ENCODE measurements around the gene RHOF.
"Not testable (repeated sequence)": the region's sequence is repeated elsewhere in the genome, so short reads cannot be mapped to it uniquely, and the experiment has no call there.

RHOF gene

GRCh38 chr12:121765573-121765972 is 27.9 kb downstream of the RHOF start:
- Mint-ChIP-seq H3K27ac (no peak overlapping the region), H3K36me3 (peaks cover 3% of the 10 kb centered on the region), H3K4me1 (no peaks in the 10 kb centered on the region), H3K4me3 (no peak overlapping the region), H3K27me3 (no peaks in the 10 kb centered on the region), H3K9me3 (no peaks in the 10 kb centered on the region)

GRCh38 chr12:121764808-121765207 is 28.7 kb downstream of the RHOF start:
- Mint-ChIP-seq H3K27me3 (no peaks in the 10 kb centered on the region), H3K27ac (no peak overlapping the region), H3K4me3 (no peak overlapping the region), H3K36me3 (peaks cover 3% of the 10 kb centered on the region), H3K4me1 (no peaks in the 10 kb centered on the region), H3K9me3 (no peaks in the 10 kb centered on the region)

DNA sequence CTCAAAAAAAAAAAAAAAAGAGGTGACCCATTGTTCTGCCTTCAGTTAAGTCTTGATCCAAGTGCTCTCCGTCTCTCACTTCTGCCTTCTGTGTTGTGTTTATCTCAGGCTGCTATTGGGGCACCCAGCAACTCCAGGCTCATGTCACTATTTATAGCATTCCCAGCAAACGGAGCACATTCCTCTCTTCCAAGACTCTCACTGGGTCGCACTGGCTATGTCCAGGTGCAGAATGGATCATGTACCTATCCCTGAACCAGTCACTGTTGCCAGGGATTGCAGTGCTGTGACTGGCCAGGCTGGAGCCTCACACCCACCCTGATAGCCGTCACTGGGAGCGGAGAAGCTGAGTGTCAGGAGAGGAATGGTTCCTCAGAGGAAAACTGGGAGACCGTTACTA is 31.2 kb downstream of the RHOF start:
- Mint-ChIP-seq H3K9me3 (no peaks in the 10 kb centered on the region), H3K27me3 (no peaks in the 10 kb centered on the region), H3K4me1 (no peaks in the 10 kb centered on the region), H3K36me3 (peaks cover 3% of the 10 kb centered on the region), H3K4me3 (no peak overlapping the region), H3K27ac (no peak overlapping the region)

GRCh38 chr12:121758536-121758935 is 35.0 kb downstream of the RHOF start:
- H3K4me1 Mint-ChIP-seq, H3K4me3 Mint-ChIP-seq, H3K27ac Mint-ChIP-seq: not testable (repeated sequence)

DNA sequence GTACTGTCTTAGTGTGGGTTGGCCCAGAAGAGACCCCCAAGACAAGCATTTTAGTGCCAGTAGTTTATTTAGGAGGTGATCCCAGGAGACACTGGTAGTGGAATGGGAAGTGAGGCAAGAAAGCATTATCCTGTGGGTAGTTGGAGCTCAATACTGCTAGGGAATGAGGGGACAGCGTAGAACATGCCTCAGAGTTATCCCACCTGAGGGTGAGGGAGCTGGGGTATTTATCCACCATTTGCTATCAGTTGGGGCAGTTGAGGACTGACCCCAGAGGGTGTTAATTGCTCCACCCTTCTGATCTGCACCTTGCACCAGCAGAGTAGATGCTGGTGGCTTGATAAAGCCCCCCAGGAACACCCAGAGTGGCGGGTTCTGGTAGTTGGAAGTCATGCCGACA is 37.9 kb downstream of the RHOF start:
- Mint-ChIP-seq H3K4me3 (no peak overlapping the region), H3K27ac (no peak overlapping the region), H3K4me1 (peaks cover 9% of the 10 kb centered on the region), H3K27me3 (no peaks in the 10 kb centered on the region), H3K9me3 (no peaks in the 10 kb centered on the region), H3K36me3 (peaks cover 1% of the 10 kb centered on the region)

More at GRCh38 chr12:121758536-121758935, 35.0 kb downstream of the RHOF start:
- not testable (repeated sequence) for H3K36me3 Mint-ChIP-seq, H3K27me3 Mint-ChIP-seq, H3K9me3 Mint-ChIP-seq

- Mint-ChIP-seq H3K27ac (no peak overlapping the region), H3K36me3 (peaks cover 1% of the 10 kb centered on the region), H3K4me1 (peaks cover 9% of the 10 kb centered on the region)
Observed at GRCh38 chr12:121754836-121755235, 38.7 kb downstream of the RHOF start.

DNA sequence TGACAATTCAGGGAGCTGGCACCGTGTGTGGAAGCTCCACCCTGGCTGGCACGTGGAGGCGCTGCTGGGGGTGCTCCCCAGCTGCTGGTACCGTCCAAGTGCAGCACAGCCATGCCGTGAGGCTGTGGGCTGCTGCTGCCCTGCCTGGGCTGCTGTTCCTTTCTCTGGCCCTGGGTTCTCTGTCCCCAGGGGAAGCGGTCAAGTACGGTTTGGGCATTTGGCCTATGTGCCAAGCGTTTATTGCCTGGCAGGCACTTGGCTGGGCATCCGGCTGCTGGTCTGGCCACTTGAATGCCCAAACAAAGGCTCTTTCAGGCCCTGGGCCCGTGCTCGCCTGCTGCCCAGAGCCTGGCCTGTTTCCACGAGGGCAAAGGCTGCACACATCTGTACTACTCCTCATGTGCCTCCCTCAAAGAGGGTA is 39.6 kb downstream of the RHOF start:
- Mint-ChIP-seq H3K4me3 (no peak overlapping the region), H3K36me3 (peaks cover 2% of the 10 kb centered on the region), H3K27me3 (no peaks in the 10 kb centered on the region), H3K27ac (no peak overlapping the region), H3K9me3 (no peaks in the 10 kb centered on the region), H3K4me1 (peaks cover 14% of the 10 kb centered on the region)

More at GRCh38 chr12:121754836-121755235, 38.7 kb downstream of the RHOF start:
- H3K27me3 Mint-ChIP-seq: no peaks in the 10 kb centered on the region
- H3K4me3 Mint-ChIP-seq: no peak overlapping the region
- H3K9me3 Mint-ChIP-seq: no peaks in the 10 kb centered on the region

DNA sequence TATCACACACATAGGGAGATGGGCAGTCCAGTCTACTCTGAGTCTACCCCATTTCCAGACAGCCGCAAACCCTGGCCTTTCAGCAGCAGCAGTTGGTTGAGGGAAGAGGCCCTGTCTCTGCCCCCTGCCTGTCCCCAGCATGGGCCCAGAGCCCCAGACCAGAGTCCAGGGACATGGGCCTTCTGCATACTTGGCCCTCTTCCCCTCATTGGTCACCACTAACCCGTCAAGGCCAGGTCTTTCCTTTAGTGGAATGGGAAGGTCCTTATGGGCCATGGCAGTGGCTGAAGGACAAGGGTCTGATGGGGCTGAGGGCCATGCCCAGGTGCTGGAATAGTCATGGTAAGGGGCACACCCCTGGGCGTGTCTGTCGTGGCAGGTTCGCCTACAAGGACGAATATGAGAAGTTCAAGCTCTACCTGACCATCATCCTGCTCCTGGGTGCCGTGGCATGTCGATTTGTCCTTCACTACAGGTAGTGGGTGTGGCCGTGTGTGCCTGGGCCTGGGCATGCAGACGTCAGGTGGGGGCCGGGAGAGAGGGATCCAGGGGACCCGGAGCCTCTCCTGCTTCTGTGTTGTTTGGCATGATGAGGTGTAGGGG is 41.6 kb downstream of the RHOF start:
- Mint-ChIP-seq H3K4me3 (no peak overlapping the region), H3K27me3 (no peaks in the 10 kb centered on the region), H3K4me1 (peaks cover 18% of the 10 kb centered on the region), H3K27ac (no peak overlapping the region), H3K36me3 (peaks cover 3% of the 10 kb centered on the region), H3K9me3 (no peaks in the 10 kb centered on the region)

- no peaks in the 10 kb centered on the region for H3K9me3 Mint-ChIP-seq
- H3K27me3 Mint-ChIP-seq: no peaks in the 10 kb centered on the region
- peaks cover 10% of the 10 kb centered on the region for H3K4me1 Mint-ChIP-seq
- no peak overlapping the region for H3K27ac Mint-ChIP-seq
- peaks cover 3% of the 10 kb centered on the region for H3K36me3 Mint-ChIP-seq
- no peak overlapping the region for H3K4me3 Mint-ChIP-seq
Observed at GRCh38 chr12:121751034-121751433, 42.5 kb downstream of the RHOF start.

DNA sequence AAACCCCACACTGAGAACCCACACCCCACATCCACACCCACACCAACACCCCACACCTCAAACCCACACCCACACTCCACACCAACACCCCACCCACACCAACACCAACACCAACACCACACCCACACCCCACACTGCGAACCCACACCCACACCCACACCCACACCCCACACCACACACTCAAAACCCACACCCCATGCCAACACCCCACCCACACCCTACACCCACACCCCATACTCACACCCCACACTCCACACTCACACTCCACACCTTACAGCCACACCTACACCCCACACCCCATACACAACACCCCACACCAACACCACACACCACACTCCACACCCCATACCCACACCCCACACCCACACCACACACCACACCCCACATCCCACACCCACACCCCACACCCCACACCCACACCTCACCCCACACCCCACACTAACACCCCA is 43.0 kb downstream of the RHOF start:
- no peaks in the 10 kb centered on the region for H3K9me3 Mint-ChIP-seq
- H3K27me3 Mint-ChIP-seq: no peaks in the 10 kb centered on the region
- H3K4me3 Mint-ChIP-seq: no peak overlapping the region
- H3K4me1 Mint-ChIP-seq: peaks cover 10% of the 10 kb centered on the region
- H3K27ac Mint-ChIP-seq: no peak overlapping the region
- peaks cover 3% of the 10 kb centered on the region for H3K36me3 Mint-ChIP-seq

DNA sequence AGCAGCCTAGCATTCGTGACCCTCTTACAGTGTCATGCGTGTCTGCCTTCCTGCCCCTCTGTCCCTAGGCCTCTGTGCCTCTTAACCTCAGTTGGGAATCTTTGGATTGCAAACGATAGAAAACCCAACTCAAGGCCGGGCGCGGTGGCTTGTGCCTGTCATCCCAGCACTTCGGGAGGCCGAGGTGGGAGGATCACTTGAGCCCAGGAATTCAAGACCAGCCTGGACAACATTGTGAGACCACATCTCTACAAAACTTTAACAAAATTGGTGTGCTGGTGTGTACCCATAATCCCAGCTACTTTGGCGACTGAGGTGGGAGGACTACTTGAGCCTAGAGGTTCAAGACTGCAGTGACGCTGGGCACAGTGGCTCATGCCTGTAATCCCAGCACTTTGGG is 44.2 kb downstream of the RHOF start:
- Mint-ChIP-seq H3K27ac (no peak overlapping the region), H3K36me3 (peaks cover 3% of the 10 kb centered on the region), H3K4me3 (no peak overlapping the region)

DNA sequence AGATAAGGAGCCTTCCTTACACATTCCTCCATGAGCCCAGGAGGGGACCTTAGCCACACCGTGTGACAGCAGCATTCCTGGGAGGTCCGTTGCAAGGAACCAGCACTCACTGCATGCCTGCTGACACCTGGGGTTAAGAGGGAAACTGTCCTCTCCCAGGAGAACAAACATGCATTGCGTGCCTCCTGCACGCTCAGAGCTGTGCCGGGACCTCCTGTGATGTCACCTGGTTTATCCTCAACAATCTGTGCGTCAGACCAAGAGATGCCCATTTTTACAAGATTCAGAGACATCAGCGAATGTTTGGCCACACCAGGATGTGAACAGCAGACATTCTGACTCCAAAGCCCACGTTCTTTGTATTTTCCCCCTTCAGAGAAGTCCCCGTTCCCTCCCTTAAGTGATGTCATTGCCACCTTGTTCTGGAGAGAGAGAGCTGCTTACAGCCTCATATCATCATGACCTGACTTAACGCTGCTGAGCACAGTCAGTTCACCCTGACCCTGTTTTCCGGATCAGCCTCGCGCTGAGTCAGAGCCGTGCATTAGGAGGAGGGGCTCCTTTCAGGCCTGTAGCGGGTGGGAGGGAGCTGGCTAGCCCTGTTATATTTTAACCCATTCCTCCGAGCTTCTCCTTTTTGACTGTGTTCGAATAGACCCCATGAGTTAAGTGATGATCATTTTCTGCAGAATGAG is 44.8 kb downstream of the RHOF start:
- Mint-ChIP-seq H3K4me3 (no peak overlapping the region), H3K9me3 (no peaks in the 10 kb centered on the region), H3K27me3 (no peaks in the 10 kb centered on the region), H3K36me3 (peaks cover 3% of the 10 kb centered on the region), H3K4me1 (peaks cover 10% of the 10 kb centered on the region), H3K27ac (no peak overlapping the region)

More for the DNA sequence above, 44.2 kb downstream of the RHOF start:
- Mint-ChIP-seq H3K9me3 (no peaks in the 10 kb centered on the region), H3K4me1 (peaks cover 10% of the 10 kb centered on the region), H3K27me3 (no peaks in the 10 kb centered on the region)

- peaks cover 10% of the 10 kb centered on the region for H3K4me1 Mint-ChIP-seq
- H3K4me3 Mint-ChIP-seq: no peak overlapping the region
- H3K27ac Mint-ChIP-seq: no peak overlapping the region
- no peaks in the 10 kb centered on the region for H3K27me3 Mint-ChIP-seq
- H3K36me3 Mint-ChIP-seq: peaks cover 3% of the 10 kb centered on the region
- no peaks in the 10 kb centered on the region for H3K9me3 Mint-ChIP-seq
Observed at GRCh38 chr12:121748218-121748570, 45.3 kb downstream of the RHOF start.

GRCh38 chr12:121745545-121745944 is 47.9 kb downstream of the RHOF start:
- not testable (repeated sequence) for H3K27ac Mint-ChIP-seq, H3K4me3 Mint-ChIP-seq, H3K36me3 Mint-ChIP-seq, H3K27me3 Mint-ChIP-seq, H3K4me1 Mint-ChIP-seq, H3K9me3 Mint-ChIP-seq

- no peaks in the 10 kb centered on the region for H3K36me3 Mint-ChIP-seq
- no peak overlapping the region for H3K4me3 Mint-ChIP-seq
- no peaks in the 10 kb centered on the region for H3K27me3 Mint-ChIP-seq
- no peaks in the 10 kb centered on the region for H3K4me1 Mint-ChIP-seq
- H3K27ac Mint-ChIP-seq: no peak overlapping the region
- H3K9me3 Mint-ChIP-seq: no peaks in the 10 kb centered on the region
Observed at GRCh38 chr12:121741743-121742142, 51.7 kb downstream of the RHOF start.

DNA sequence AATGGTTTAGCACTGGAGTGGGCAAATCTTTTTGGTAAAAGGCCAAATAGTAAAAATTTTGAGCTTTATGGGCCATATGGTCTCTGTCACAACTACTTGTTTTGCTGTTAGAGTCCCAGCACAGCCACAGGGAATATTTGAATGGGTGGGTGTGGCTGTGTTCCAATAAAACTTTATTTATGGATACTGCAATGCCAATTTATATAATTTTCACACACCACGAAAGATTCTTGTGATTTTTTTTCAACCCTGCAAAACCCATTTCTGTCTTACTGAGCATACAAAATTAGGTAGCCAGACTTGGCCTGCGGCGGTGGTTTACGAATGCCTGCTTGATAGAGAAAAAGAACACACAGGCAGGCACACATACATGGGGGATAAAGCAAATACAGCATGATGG is 52.6 kb downstream of the RHOF start:
- Mint-ChIP-seq H3K4me3 (no peak overlapping the region), H3K36me3 (no peaks in the 10 kb centered on the region), H3K4me1 (no peaks in the 10 kb centered on the region), H3K9me3 (no peaks in the 10 kb centered on the region), H3K27ac (no peak overlapping the region), H3K27me3 (no peaks in the 10 kb centered on the region)
